Smooth muscle cell (in vitro differentiated cells): ENCODE measurements around the gene NIFK. TPM values are rescaled to one million over a fixed set of nuclear protein-coding genes. Genes with fewer than 3 reads are reported as not detected.

Source experiments
- DNase-seq: peaks from one replicate; lab custom pipeline; 2025; ENCODE audit not compliant: unreplicated experiment; lab: John Stamatoyannopoulos, UW
- H2AFZ ChIP-seq: fragments of 200-600 bp; sonication (generic); 2 replicates; pipeline ENCODE4 v1.6.0; 2016; ENCODE audit warnings: antibody characterized with exemption, low read depth, mild to moderate bottlenecking
- H3F3A ChIP-seq: fragments of 200-600 bp; sonication (generic); 2 replicates; pipeline ENCODE4 v1.6.0; 2017; ENCODE audit warnings: antibody characterized with exemption, low read depth
- H3K27ac ChIP-seq: fragments of 200-600 bp; sonication (generic); 2 replicates; pipeline ENCODE4 v1.5.1; 2016; ENCODE audit warnings: low read depth, mild to moderate bottlenecking
- H3K27me3 ChIP-seq: fragments of 200-600 bp; sonication (generic); 2 replicates; pipeline ENCODE4 v1.6.1; 2016; ENCODE audit warnings: low read depth, mild to moderate bottlenecking
- H3K36me3 ChIP-seq: fragments of 200-600 bp; sonication (generic); 2 replicates; pipeline ENCODE4 v1.5.1; 2016; ENCODE audit warnings: low read depth
- H3K4me1 ChIP-seq: fragments of 200-600 bp; sonication (generic); 2 replicates; pipeline ENCODE4 v1.5.1; 2016; ENCODE audit warnings: low read depth
- H3K4me2 ChIP-seq: fragments of 200-600 bp; sonication (generic); 2 replicates; pipeline ENCODE4 v1.6.0; 2016; ENCODE audit warnings: mild to moderate bottlenecking
- H3K4me3 ChIP-seq: fragments of 200-600 bp; sonication (generic); 2 replicates; pipeline ENCODE4 v1.5.1; 2016; ENCODE audit warnings: mild to moderate bottlenecking
- H3K79me2 ChIP-seq: fragments of 200-600 bp; sonication (generic); 2 replicates; pipeline ENCODE4 v1.6.0; 2016; ENCODE audit warnings: low read depth, mild to moderate bottlenecking
- H3K9ac ChIP-seq: fragments of 200-600 bp; sonication (generic); 2 replicates; pipeline ENCODE4 v1.6.0; 2016; ENCODE audit warnings: low read depth
- H3K9me3 ChIP-seq: fragments of 200-600 bp; sonication (generic); replicated peaks from 2 replicates; pipeline ENCODE4 v1.5.1; 2016; ENCODE audit warnings: low read depth
- H4K20me1 ChIP-seq: fragments of 200-600 bp; sonication (generic); 2 replicates; pipeline ENCODE4 v1.6.0; 2016; ENCODE audit warnings: low read depth
- whole genome bisulfite sequencing: methylation state at CpG from one replicate; pipeline ENCODE4 v1.1.7; 2016; ENCODE audit warnings: low lambda C conversion rate; 5-methylcytosine and 5-hydroxymethylcytosine counted together
- polyA plus RNA-seq: library from polyadenylated mRNA; unstranded; fragments of >200 nt; fragmentation: Nextera tagmentation; extraction: Ambion mirVana; gene quantifications from 2 replicates; pipeline ENCODE4 v1.2.1, GENCODE V29; 2016
- total RNA-seq: library from RNA; depleted of rRNA; stranded (reverse); fragments of >200 nt; gene quantifications from 2 replicates; pipeline ENCODE4 v1.2.3, GENCODE V29; 2014
- TF ChIP-seq, protein P1 (sequence below): fragments of 200-600 bp; sonication (generic); IDR thresholded peaks from 2 replicates; pipeline ENCODE4 v1.5.1; 2017; ENCODE audit warnings: borderline replicate concordance, mild to moderate bottlenecking, antibody characterized with exemption; ENCODE audit not compliant: insufficient read depth, poor library complexity, severe bottlenecking

Gene NIFK
- total and polyA plus RNA-seq, 2 experiments from 2014 or later = 43.6 to 92.5 TPM

DNA sequence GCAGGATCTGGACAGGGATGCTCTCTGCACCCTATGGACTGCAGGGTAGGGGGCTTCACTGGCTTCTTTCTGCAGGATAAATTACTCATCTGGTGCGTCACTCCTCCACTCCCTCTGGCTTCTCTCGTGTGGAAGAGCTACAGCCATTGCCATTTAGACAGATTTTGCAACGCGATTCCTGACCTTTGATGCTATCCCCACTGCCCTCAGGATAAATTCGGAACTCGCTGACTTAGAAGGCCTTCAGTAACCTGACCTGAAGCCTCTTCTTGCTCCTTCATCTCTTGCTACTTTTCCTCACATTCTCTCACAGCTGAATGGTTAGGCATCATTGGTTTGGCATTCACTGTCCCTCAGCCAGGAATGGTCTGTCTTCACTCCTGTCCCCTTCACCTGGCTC is 5.3 kb downstream of the NIFK start:
- no peak overlapping the region for H3K4me2 ChIP-seq
- no peak overlapping the region for H3K27ac ChIP-seq
- peaks cover 8% of the 10 kb centered on the region for H3K4me1 ChIP-seq
- H2AFZ ChIP-seq = no peak overlapping the region
- peaks cover 5% of the 10 kb centered on the region for H4K20me1 ChIP-seq
- H3K4me3 ChIP-seq = no peak overlapping the region
- H3K79me2 ChIP-seq = peaks cover 30% of the 10 kb centered on the region
- no peaks in the 10 kb centered on the region for H3K9me3 ChIP-seq
- peaks cover 32% of the 10 kb centered on the region for H3K36me3 ChIP-seq
- no peak for DNase-seq
- TF ChIP-seq, protein P1, sequence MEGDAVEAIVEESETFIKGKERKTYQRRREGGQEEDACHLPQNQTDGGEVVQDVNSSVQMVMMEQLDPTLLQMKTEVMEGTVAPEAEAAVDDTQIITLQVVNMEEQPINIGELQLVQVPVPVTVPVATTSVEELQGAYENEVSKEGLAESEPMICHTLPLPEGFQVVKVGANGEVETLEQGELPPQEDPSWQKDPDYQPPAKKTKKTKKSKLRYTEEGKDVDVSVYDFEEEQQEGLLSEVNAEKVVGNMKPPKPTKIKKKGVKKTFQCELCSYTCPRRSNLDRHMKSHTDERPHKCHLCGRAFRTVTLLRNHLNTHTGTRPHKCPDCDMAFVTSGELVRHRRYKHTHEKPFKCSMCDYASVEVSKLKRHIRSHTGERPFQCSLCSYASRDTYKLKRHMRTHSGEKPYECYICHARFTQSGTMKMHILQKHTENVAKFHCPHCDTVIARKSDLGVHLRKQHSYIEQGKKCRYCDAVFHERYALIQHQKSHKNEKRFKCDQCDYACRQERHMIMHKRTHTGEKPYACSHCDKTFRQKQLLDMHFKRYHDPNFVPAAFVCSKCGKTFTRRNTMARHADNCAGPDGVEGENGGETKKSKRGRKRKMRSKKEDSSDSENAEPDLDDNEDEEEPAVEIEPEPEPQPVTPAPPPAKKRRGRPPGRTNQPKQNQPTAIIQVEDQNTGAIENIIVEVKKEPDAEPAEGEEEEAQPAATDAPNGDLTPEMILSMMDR = no peak
- no peaks in the 10 kb centered on the region for H3F3A ChIP-seq
- WGBS = 84% methylated on average over 6 of the region's 6 CpGs
- H3K27me3 ChIP-seq = no peaks in the 10 kb centered on the region
- H3K9ac ChIP-seq = no peak overlapping the region

DNA sequence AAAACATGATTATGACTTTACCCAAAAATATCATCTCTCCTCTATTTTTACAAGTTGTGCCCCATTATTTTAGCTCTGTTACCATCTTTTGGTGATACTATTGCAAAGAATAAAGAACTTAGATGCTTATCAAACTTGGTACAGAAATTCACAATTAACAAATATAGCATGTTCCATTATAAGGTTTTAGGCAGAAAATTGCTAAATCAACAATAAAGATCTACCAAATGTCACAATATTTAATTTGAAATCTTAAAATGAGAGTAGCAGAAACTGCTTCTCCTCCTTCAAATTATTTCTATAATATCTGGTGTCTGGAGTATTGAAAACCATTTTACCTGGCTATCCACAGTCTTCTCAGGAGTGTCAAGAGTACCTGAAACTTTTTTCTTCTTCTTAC is 8.7 kb downstream of the NIFK start:
- Histone ChIP-seq H3K27ac (no peak overlapping the region), H4K20me1 (no peaks in the 10 kb centered on the region), H3F3A (no peaks in the 10 kb centered on the region), H3K4me1 (no peaks in the 10 kb centered on the region), H3K79me2 (peaks cover 4% of the 10 kb centered on the region), H3K27me3 (no peaks in the 10 kb centered on the region), H3K4me3 (no peak overlapping the region), H3K36me3 (peaks cover 26% of the 10 kb centered on the region), H2AFZ (no peak overlapping the region), H3K9me3 (no peaks in the 10 kb centered on the region), H3K4me2 (no peak overlapping the region), H3K9ac (no peak overlapping the region)
- DNase-seq = no peak
- TF ChIP-seq, protein P1 = no peak

DNA sequence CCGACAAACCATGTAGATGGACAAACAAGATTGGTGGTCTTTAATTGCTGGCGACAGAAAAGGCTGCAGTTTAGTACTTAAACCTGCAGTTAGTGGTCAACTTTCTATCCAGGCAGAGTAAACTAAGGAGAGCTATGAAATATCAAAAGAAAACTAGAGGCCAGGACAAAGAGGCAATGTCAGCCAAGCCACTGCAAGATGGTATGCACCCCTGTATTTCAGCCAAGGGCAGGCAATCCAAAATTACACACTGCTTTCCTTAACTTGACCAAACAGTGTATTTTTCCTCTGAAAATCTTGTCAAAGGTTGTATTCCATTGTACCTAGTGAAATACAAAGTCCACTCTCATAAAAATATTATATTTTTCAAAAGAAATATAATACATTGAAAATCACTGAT is 9.3 kb downstream of the NIFK start:
- 98% methylated on average over 2 of the region's 2 CpGs for WGBS

DNA sequence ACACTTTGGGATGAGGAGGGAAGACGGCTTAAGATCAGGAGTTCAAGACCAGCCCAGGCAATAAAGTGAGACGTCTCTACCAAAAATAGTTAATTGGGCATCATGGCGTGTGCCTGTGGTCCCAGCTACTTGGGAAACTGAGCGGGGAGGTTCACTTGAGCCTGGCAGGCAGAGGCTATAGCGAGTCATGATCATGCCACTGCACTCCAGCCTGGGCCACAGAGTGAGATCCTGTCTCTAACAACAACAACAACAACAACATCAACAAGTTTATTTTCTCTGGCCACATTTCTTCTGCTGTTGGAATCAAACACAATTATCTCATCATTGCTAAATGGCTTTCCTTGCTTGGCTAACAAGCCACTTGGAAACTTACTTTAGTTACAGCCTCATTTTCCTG is 13.4 kb downstream of the NIFK start:
- Histone ChIP-seq H3K9me3 (no peaks in the 10 kb centered on the region), H3K9ac (no peak overlapping the region), H3K4me3 (no peak overlapping the region), H3K4me1 (no peaks in the 10 kb centered on the region), H3K36me3 (peaks cover 13% of the 10 kb centered on the region), H3K27ac (no peak overlapping the region), H3K4me2 (no peak overlapping the region), H2AFZ (no peak overlapping the region), H3K27me3 (no peaks in the 10 kb centered on the region), H4K20me1 (no peaks in the 10 kb centered on the region), H3F3A (peaks cover 4% of the 10 kb centered on the region), H3K79me2 (no peaks in the 10 kb centered on the region)
- no peak for DNase-seq
- 93% methylated on average over 5 of the region's 5 CpGs for WGBS
- TF ChIP-seq, protein P1 = no peak

More for the DNA sequence above, 9.3 kb downstream of the NIFK start:
- Histone ChIP-seq H3K4me1 (no peaks in the 10 kb centered on the region), H2AFZ (no peak overlapping the region), H3K79me2 (no peaks in the 10 kb centered on the region), H3F3A (peaks cover 1% of the 10 kb centered on the region), H3K4me3 (no peak overlapping the region), H3K9ac (no peak overlapping the region), H3K9me3 (no peaks in the 10 kb centered on the region), H3K27ac (no peak overlapping the region), H3K36me3 (peaks cover 26% of the 10 kb centered on the region), H3K4me2 (no peak overlapping the region), H4K20me1 (no peaks in the 10 kb centered on the region), H3K27me3 (no peaks in the 10 kb centered on the region)
- no peak for DNase-seq
- TF ChIP-seq, protein P1 = no peak
